ENCODE results near the gene ACSL6. TPM values are rescaled to one million over a fixed set of nuclear protein-coding genes. Genes with fewer than 3 reads are reported as not detected.

Gene ACSL6
- total and polyA plus RNA-seq, 2 donors (not counting 1 experiment from before 2014, with no cell fraction given) = 0.02 to 0.33 TPM

DNA sequence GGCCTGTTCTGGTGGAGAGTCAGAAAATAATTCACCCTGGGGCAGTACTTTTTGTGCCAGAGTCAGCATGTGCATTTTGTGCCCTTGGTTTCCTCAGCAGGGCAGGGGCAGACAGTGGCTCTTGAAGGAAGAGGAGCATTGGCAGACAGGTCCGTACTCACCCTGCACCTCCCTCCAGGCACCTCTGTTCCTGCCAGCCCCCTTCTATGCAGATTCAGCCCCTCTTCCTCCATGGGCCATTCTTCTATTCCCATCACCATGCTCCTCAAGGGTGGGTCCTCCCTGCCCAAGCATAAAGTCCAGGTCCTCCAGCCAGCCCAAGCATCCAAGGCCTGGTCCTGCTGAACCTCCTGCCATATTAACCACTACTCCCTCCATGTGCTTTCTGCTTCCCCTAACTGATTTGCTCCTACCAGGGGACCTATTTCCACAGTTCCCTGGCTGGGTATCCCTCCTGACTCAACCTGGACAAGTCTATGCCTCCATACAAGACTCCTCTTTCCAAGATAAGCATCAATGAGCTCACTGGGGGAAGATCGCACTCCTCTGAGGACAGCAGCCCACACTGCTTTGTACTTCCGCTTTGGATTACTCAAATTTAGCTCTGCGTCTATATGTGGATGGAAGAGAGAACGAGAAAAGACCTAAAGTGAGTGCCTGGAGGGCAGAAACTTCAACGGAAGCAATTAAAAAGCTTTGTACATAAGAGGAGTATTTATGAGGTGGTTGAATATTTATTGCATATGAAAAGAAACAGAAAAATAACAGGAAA lies 9.3 kb upstream of the ACSL6 start:
- TF ChIP-seq, protein P1, sequence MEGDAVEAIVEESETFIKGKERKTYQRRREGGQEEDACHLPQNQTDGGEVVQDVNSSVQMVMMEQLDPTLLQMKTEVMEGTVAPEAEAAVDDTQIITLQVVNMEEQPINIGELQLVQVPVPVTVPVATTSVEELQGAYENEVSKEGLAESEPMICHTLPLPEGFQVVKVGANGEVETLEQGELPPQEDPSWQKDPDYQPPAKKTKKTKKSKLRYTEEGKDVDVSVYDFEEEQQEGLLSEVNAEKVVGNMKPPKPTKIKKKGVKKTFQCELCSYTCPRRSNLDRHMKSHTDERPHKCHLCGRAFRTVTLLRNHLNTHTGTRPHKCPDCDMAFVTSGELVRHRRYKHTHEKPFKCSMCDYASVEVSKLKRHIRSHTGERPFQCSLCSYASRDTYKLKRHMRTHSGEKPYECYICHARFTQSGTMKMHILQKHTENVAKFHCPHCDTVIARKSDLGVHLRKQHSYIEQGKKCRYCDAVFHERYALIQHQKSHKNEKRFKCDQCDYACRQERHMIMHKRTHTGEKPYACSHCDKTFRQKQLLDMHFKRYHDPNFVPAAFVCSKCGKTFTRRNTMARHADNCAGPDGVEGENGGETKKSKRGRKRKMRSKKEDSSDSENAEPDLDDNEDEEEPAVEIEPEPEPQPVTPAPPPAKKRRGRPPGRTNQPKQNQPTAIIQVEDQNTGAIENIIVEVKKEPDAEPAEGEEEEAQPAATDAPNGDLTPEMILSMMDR (conservative IDR thresholded peaks at IDR 0.05 in 1 of 2, IDR thresholded peaks at IDR 0.05 in 1 of 2; ENCODE audit: low read depth in 1 of 2, low read length in 2 of 2) = no peak
- TF ChIP-seq EZH2 (IDR thresholded peaks at IDR 0.05; ENCODE audit: low read length, missing control alignments) = no peak
- H3K9me3 ChIP-seq (ENCODE audit: control insufficient read depth, insufficient read depth, low read depth, low read length) = no peaks in the 10 kb centered on the region
- no peak overlapping the region for H3K4me2 ChIP-seq (ENCODE audit: extremely low read depth, insufficient read depth, low read length)
- H3K9ac ChIP-seq (ENCODE audit: insufficient read depth, low read length) = no peak overlapping the region
- H3K4me1 ChIP-seq (ENCODE audit: control insufficient read depth, extremely low read depth, insufficient read depth, low read length) = no peaks in the 10 kb centered on the region
- no peaks in the 10 kb centered on the region for H4K20me1 ChIP-seq (ENCODE audit: control insufficient read depth, extremely low read depth, insufficient read depth, low read length)
- H3K36me3 ChIP-seq (ENCODE audit: control insufficient read depth, insufficient read depth, low read length) = no peaks in the 10 kb centered on the region
- H3K79me2 ChIP-seq (ENCODE audit: control insufficient read depth, insufficient read depth, low read length) = no peaks in the 10 kb centered on the region
- H3K4me3 ChIP-seq (replicated peaks in 1 of 4; ENCODE audit: control extremely low read depth in 1 of 4, insufficient read depth in 1 of 4, low read depth in 3 of 4, low read length in 4 of 4) = no peak overlapping the region
- H3K27me3 ChIP-seq (ENCODE audit: control insufficient read depth, insufficient read depth, low read length) = peaks cover 11% of the 10 kb centered on the region
- no peak overlapping the region for H3K27ac ChIP-seq (ENCODE audit: insufficient read depth, low read length)
- DNase-seq (ENCODE audit: low read depth in 2 of 2) = no peak
- H2AFZ ChIP-seq (ENCODE audit: low read length) = no peak overlapping the region

DNA sequence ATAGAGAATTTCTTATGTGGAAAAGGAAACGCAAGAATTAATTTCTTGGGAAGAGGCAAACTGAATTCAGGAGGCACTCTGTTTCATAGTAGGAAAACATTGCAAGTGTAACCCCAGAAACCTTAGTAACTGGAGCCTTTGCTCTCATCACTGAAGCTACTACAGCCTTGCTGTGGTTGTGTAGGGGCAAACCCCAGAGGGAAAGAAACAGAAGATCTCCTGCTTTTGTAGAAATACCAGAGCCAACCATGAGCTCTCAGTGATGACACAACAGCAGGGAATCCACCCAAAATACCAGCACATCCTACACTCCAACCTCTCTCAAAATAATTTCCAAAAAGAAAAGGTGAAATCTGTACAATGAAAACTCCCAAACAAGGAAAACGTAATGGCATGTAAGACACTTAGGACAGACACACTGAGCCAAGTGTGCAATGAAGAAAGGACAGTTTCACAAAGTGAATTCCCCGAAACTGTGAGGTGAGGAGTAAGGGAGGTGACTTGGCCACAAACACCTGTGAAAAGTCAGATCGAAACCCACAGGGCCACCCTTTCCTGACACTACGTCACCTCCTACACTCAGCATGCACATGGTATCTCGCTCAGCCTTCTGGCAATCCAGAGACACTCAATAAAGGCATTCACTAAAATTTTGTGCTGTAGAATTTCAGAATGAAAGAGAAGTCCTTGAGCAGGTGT lies 8.5 kb upstream of the ACSL6 start:
- H3K79me2 ChIP-seq (ENCODE audit: control insufficient read depth, insufficient read depth, low read length) = no peaks in the 10 kb centered on the region
- H4K20me1 ChIP-seq (ENCODE audit: control insufficient read depth, extremely low read depth, insufficient read depth, low read length) = no peaks in the 10 kb centered on the region
- DNase-seq (ENCODE audit: low read depth in 2 of 2) = no peak
- no peaks in the 10 kb centered on the region for H3K9me3 ChIP-seq (ENCODE audit: control insufficient read depth, insufficient read depth, low read depth, low read length)
- H3K4me1 ChIP-seq (ENCODE audit: control insufficient read depth, extremely low read depth, insufficient read depth, low read length) = no peaks in the 10 kb centered on the region
- H3K9ac ChIP-seq (ENCODE audit: insufficient read depth, low read length) = no peak overlapping the region
- peaks cover 11% of the 10 kb centered on the region for H3K27me3 ChIP-seq (ENCODE audit: control insufficient read depth, insufficient read depth, low read length)
- H3K4me3 ChIP-seq (replicated peaks in 1 of 4; ENCODE audit: control extremely low read depth in 1 of 4, insufficient read depth in 1 of 4, low read depth in 3 of 4, low read length in 4 of 4) = no peak overlapping the region
- H2AFZ ChIP-seq (ENCODE audit: low read length) = no peak overlapping the region
- no peak for TF ChIP-seq EZH2 (IDR thresholded peaks at IDR 0.05; ENCODE audit: low read length, missing control alignments)
- TF ChIP-seq, protein P1 (conservative IDR thresholded peaks at IDR 0.05 in 1 of 2, IDR thresholded peaks at IDR 0.05 in 1 of 2; ENCODE audit: low read depth in 1 of 2, low read length in 2 of 2) = no peak
- H3K36me3 ChIP-seq (ENCODE audit: control insufficient read depth, insufficient read depth, low read length) = no peaks in the 10 kb centered on the region
- H3K27ac ChIP-seq (ENCODE audit: insufficient read depth, low read length) = no peak overlapping the region
- H3K4me2 ChIP-seq (ENCODE audit: extremely low read depth, insufficient read depth, low read length) = no peak overlapping the region

- no peak overlapping the region for H3K4me2 ChIP-seq (ENCODE audit: extremely low read depth, insufficient read depth, low read length)
- DNase-seq (ENCODE audit: low read depth in 2 of 2) = no peak
- H3K4me3 ChIP-seq (replicated peaks in 1 of 4; ENCODE audit: control extremely low read depth in 1 of 4, insufficient read depth in 1 of 4, low read depth in 3 of 4, low read length in 4 of 4) = no peak overlapping the region
- TF ChIP-seq, protein P1 (conservative IDR thresholded peaks at IDR 0.05 in 1 of 2, IDR thresholded peaks at IDR 0.05 in 1 of 2; ENCODE audit: low read depth in 1 of 2, low read length in 2 of 2) = no peak
- no peak for TF ChIP-seq EZH2 (IDR thresholded peaks at IDR 0.05; ENCODE audit: low read length, missing control alignments)
- peaks cover 11% of the 10 kb centered on the region for H3K27me3 ChIP-seq (ENCODE audit: control insufficient read depth, insufficient read depth, low read length)
- H3K9me3 ChIP-seq (ENCODE audit: control insufficient read depth, insufficient read depth, low read depth, low read length) = no peaks in the 10 kb centered on the region
- H4K20me1 ChIP-seq (ENCODE audit: control insufficient read depth, extremely low read depth, insufficient read depth, low read length) = no peaks in the 10 kb centered on the region
- no peak overlapping the region for H2AFZ ChIP-seq (ENCODE audit: low read length)
- H3K4me1 ChIP-seq (ENCODE audit: control insufficient read depth, extremely low read depth, insufficient read depth, low read length) = no peaks in the 10 kb centered on the region
- no peak overlapping the region for H3K9ac ChIP-seq (ENCODE audit: insufficient read depth, low read length)
- no peaks in the 10 kb centered on the region for H3K36me3 ChIP-seq (ENCODE audit: control insufficient read depth, insufficient read depth, low read length)
- no peaks in the 10 kb centered on the region for H3K79me2 ChIP-seq (ENCODE audit: control insufficient read depth, insufficient read depth, low read length)
- H3K27ac ChIP-seq (ENCODE audit: insufficient read depth, low read length) = no peak overlapping the region
These were observed 7.9 kb upstream of the ACSL6 start for GRCh38 chr5:132019337-132019736.
